Gastrocnemius medialis (tissue), 4 donors: ENCODE data around the gene COL25A1.

ENCODE experiments used
- CTCF ChIP-seq, 5 experiments: fragments of 450-650 bp in 3 of 5; fragments of 200-600 bp in 2 of 5; sonication (generic) in 2 of 5; IDR thresholded peaks in 4 of 5; conservative IDR thresholded peaks in 1 of 5; 1 replicate in 4 of 5; 2 replicates in 1 of 5; pipeline ENCODE4 v1.5.1; 2016 to 2019; ENCODE audit warnings: antibody characterized with exemption in 5 of 5, mild to moderate bottlenecking in 3 of 5, moderate library complexity in 3 of 5
- POLR2A ChIP-seq, 2 donors: fragments of 450-650 bp; IDR thresholded peaks; one replicate each; pipeline ENCODE4 v1.6.1; 2017; ENCODE audit warnings: antibody characterized with exemption in 2 of 2, mild to moderate bottlenecking in 2 of 2, moderate library complexity in 2 of 2

GRCh38 chr4:109325698-109326097 lies 23.2 kb upstream of the COL25A1 start:
- no peak for TF ChIP-seq CTCF (IDR thresholded peaks at IDR 0.05 in 4 of 5, conservative IDR thresholded peaks at IDR 0.05 in 1 of 5)
- no peak for TF ChIP-seq POLR2A (IDR thresholded peaks at IDR 0.05)
